ENCODE results near the gene PHC2.

GRCh38 chr1:33338440-33339211 is 92.3 kb downstream of the PHC2 start:
- TF ChIP-seq CTCF (IDR thresholded peaks at IDR 0.05) (no peak), POLR2AphosphoS5 (IDR thresholded peaks at IDR 0.05) (peak; percentile 92 to 99), POLR2A (IDR thresholded peaks at IDR 0.05) (peak in 2 of 4 donors; percentile 56 to 77)
